Muscle layer of duodenum (tissue), 2 donors: Measurements from ENCODE around the gene CAPNS2.

Experiments
- H3K27ac ChIP-seq: one replicate; pipeline ENCODE4 v1.7.0; 2013; ENCODE audit warnings: mild to moderate bottlenecking, low read length
- H3K27me3 ChIP-seq: one replicate; pipeline ENCODE4 v1.7.0; 2013; ENCODE audit warnings: low read depth, mild to moderate bottlenecking, control low read depth, low read length
- H3K36me3 ChIP-seq, 2 donors: one replicate each; pipeline ENCODE4 v1.7.0; 2013; ENCODE audit warnings: low read length in 2 of 2, control low read depth in 1 of 2, mild to moderate bottlenecking in 1 of 2; ENCODE audit not compliant: insufficient read depth in 2 of 2, control insufficient read depth in 1 of 2
- H3K4me1 ChIP-seq, 2 donors: one replicate each; pipeline ENCODE4 v1.7.0; 2013; ENCODE audit warnings: low read length in 2 of 2, mild to moderate bottlenecking in 2 of 2, control low read depth in 1 of 2, moderate library complexity in 1 of 2; ENCODE audit not compliant: insufficient read depth in 2 of 2, control insufficient read depth in 1 of 2
- H3K4me3 ChIP-seq, 2 donors: one replicate each; pipeline ENCODE4 v1.7.0; 2013; ENCODE audit warnings: low read length in 2 of 2, low read depth in 1 of 2, mild to moderate bottlenecking in 1 of 2
- H3K9me3 ChIP-seq, 2 donors: one replicate each; pipeline ENCODE4 v1.7.0; 2013; ENCODE audit warnings: low read length in 2 of 2, control low read depth in 1 of 2, mild to moderate bottlenecking in 1 of 2; ENCODE audit not compliant: control insufficient read depth in 1 of 2
- donor health status: healthy.

The CAPNS2 gene

GRCh38 chr16:55542459-55543082, 23.9 kb upstream of the CAPNS2 start:
- Histone ChIP-seq H3K4me1 (peaks cover 0 to 3% of the 10 kb centered on the region in 2 donors), H3K27me3 (no peaks in the 10 kb centered on the region), H3K27ac (no peak overlapping the region), H3K36me3 (peaks cover 0 to 6% of the 10 kb centered on the region in 2 donors), H3K9me3 (no peaks in the 10 kb centered on the region), H3K4me3 (no peak overlapping the region)

DNA sequence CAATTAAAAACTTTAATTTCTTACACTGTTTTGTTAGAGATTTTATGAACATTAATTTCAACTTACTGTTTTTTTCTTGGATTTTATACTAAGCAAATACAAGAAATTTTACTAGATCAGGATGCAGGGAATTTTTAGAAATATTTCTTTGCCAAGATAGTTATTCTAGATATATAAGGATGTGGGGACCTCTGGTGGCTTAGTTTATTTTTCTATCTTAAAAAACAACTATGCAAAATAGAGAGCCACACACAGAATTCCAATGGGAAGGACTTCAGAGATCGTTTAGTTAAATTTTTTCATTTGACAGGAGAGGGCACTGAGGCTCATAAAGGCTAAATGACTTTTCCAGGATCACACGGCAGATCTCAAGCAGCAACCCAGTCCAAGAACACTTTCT, 23.0 kb upstream of the CAPNS2 start:
- H3K9me3 ChIP-seq: no peaks in the 10 kb centered on the region
- H3K36me3 ChIP-seq: peaks cover 0 to 6% of the 10 kb centered on the region in 2 donors
- H3K4me1 ChIP-seq: peaks cover 0 to 3% of the 10 kb centered on the region in 2 donors
- H3K4me3 ChIP-seq: no peak overlapping the region
- H3K27ac ChIP-seq: no peak overlapping the region
- no peaks in the 10 kb centered on the region for H3K27me3 ChIP-seq

- H3K9me3 ChIP-seq: no peaks in the 10 kb centered on the region
- H3K36me3 ChIP-seq: peaks cover 0 to 6% of the 10 kb centered on the region in 2 donors
- no peaks in the 10 kb centered on the region for H3K27me3 ChIP-seq
- H3K4me3 ChIP-seq: no peak overlapping the region
- no peaks in the 10 kb centered on the region for H3K4me1 ChIP-seq
- no peak overlapping the region for H3K27ac ChIP-seq
These were observed 13.9 kb upstream of the CAPNS2 start for GRCh38 chr16:55552621-55553020.

DNA sequence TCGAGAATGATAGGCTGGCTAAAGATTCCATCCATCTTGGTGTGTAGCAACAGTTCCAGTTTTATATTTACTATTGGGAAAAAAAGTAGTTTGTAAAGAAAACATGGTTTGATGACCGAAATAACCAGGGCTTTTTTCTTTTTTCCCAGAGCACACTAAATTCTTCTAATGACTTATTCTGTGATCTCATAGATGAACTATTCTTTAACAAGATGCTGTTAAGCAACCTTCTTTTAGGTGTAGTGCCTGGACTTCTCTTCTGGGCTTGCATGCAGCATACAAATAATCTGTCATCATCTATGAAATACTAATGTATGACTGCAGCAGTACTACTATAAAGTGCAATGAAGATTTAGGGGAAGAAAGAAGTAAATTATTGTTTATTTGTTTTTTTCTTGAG, 11.0 kb upstream of the CAPNS2 start:
- Histone ChIP-seq H3K4me3 (no peak overlapping the region), H3K9me3 (no peaks in the 10 kb centered on the region), H3K27me3 (no peaks in the 10 kb centered on the region), H3K4me1 (peaks cover 0 to 18% of the 10 kb centered on the region in 2 donors), H3K27ac (no peak overlapping the region), H3K36me3 (no peaks in the 10 kb centered on the region)

- H3K4me1 ChIP-seq: peaks cover 0 to 18% of the 10 kb centered on the region in 2 donors
- H3K9me3 ChIP-seq: no peaks in the 10 kb centered on the region
- H3K36me3 ChIP-seq: no peaks in the 10 kb centered on the region
- no peak overlapping the region for H3K27ac ChIP-seq
- no peaks in the 10 kb centered on the region for H3K27me3 ChIP-seq
- no peak overlapping the region for H3K4me3 ChIP-seq
These were observed 9.3 kb upstream of the CAPNS2 start for GRCh38 chr16:55557186-55557585.

- no peaks in the 10 kb centered on the region for H3K9me3 ChIP-seq
- no peak overlapping the region for H3K4me3 ChIP-seq
- H3K36me3 ChIP-seq: no peaks in the 10 kb centered on the region
- H3K27ac ChIP-seq: no peak overlapping the region
- no peaks in the 10 kb centered on the region for H3K27me3 ChIP-seq
- peaks cover 0 to 18% of the 10 kb centered on the region in 2 donors for H3K4me1 ChIP-seq
These were observed 7.3 kb upstream of the CAPNS2 start for GRCh38 chr16:55559233-55559632.

GRCh38 chr16:55559933-55560516, 6.5 kb upstream of the CAPNS2 start:
- Histone ChIP-seq H3K9me3 (no peaks in the 10 kb centered on the region), H3K27me3 (no peaks in the 10 kb centered on the region), H3K4me3 (no peak overlapping the region), H3K4me1 (peaks cover 0 to 18% of the 10 kb centered on the region in 2 donors), H3K36me3 (no peaks in the 10 kb centered on the region), H3K27ac (no peak overlapping the region)

DNA sequence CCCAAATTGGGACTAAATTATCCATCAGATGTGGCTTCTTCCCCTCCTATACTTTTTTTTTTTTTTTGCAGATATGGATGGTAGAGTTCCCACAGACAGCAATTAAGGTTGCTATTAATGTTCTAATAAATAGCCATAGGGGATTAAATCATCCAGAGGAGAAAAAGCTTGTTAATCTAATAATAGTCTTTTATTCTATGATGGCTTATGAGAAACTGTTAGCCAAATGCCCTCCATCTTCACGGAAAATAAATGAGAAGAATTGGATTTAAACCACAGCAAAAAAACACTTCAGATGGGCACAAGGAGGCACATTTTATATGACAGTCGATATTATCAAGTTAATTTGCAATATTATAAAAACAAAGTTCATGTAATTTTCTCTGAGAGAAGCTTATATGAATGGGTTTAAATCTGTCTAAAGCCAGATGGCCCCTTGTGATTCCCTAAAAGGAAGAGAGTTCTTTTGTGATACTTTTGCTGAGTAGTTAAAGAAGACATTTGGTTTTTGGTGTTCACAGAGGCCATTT, 5.1 kb upstream of the CAPNS2 start:
- H3K4me3 ChIP-seq: no peak overlapping the region
- H3K9me3 ChIP-seq: no peaks in the 10 kb centered on the region
- no peaks in the 10 kb centered on the region for H3K36me3 ChIP-seq
- peaks cover 0 to 18% of the 10 kb centered on the region in 2 donors for H3K4me1 ChIP-seq
- H3K27me3 ChIP-seq: no peaks in the 10 kb centered on the region
- H3K27ac ChIP-seq: no peak overlapping the region

GRCh38 chr16:55562936-55563335, 3.5 kb upstream of the CAPNS2 start:
- Histone ChIP-seq H3K36me3 (no peaks in the 10 kb centered on the region), H3K27ac (no peak overlapping the region), H3K9me3 (no peaks in the 10 kb centered on the region), H3K27me3 (no peaks in the 10 kb centered on the region), H3K4me1 (peaks cover 0 to 18% of the 10 kb centered on the region in 2 donors), H3K4me3 (no peak overlapping the region)

GRCh38 chr16:55563797-55564196, 2.7 kb upstream of the CAPNS2 start:
- Histone ChIP-seq H3K4me3 (no peak overlapping the region), H3K4me1 (peaks cover 0 to 20% of the 10 kb centered on the region in 2 donors), H3K27me3 (no peaks in the 10 kb centered on the region), H3K27ac (no peak overlapping the region), H3K9me3 (no peaks in the 10 kb centered on the region), H3K36me3 (no peaks in the 10 kb centered on the region)

GRCh38 chr16:55565086-55565485, 1.4 kb upstream of the CAPNS2 start:
- Histone ChIP-seq H3K27me3 (no peaks in the 10 kb centered on the region), H3K36me3 (no peaks in the 10 kb centered on the region), H3K27ac (no peak overlapping the region), H3K4me3 (no peak overlapping the region), H3K4me1 (peaks cover 0 to 13% of the 10 kb centered on the region in 2 donors), H3K9me3 (no peaks in the 10 kb centered on the region)
